BJ (cell line): ENCODE data around the gene EPS15. TPM values are rescaled to one million over a fixed set of nuclear protein-coding genes. Genes with fewer than 3 reads are reported as not detected.

Experiments used
- CTCF ChIA-PET: fragments of 350-600 bp; formaldehyde crosslinking; extraction: SDS; loops from one replicate; lab custom pipeline; 2021; ENCODE audit warnings: antibody characterized with exemption, inconsistent platforms; lab: Yijun Ruan, JAX
- POLR2A ChIA-PET: fragments of 300-600 bp; sonication (Branson Sonifier 250); formaldehyde crosslinking; extraction: SDS; loops from one replicate; lab custom pipeline; 2021; ENCODE audit warnings: antibody characterized with exemption; lab: Charles Lee
- DNase-seq: peaks from one replicate; pipeline ENCODE4 v3.0.0-alpha.2; 2011; ENCODE audit warnings: low read depth
- H3K27me3 ChIP-seq: 2 replicates; pipeline ENCODE4 v1.6.0; 2011; ENCODE audit warnings: low read length; ENCODE audit not compliant: control insufficient read depth, insufficient read depth
- H3K36me3 ChIP-seq: 2 replicates; pipeline ENCODE4 v1.5.1; 2011; ENCODE audit warnings: low read length; ENCODE audit not compliant: control insufficient read depth, insufficient read depth
- H3K4me3 ChIP-seq: 2 replicates; pipeline ENCODE4 v1.5.1; 2011; ENCODE audit warnings: low read depth, mild to moderate bottlenecking, control low read depth, low read length
- polyA plus RNA-seq: library from polyadenylated mRNA; depleted of rRNA; stranded (reverse); fragments of >200 nt; gene quantifications from 2 replicates; pipeline ENCODE4 v1.2.3, GENCODE V29; 2011
- TF ChIP-seq, protein P1 (sequence below): IDR thresholded peaks from 2 replicates; pipeline ENCODE4 v1.5.1; 2011; ENCODE audit warnings: low read depth, mild to moderate bottlenecking, control low read depth, inconsistent platforms, low read length, moderate library complexity; ENCODE audit not compliant: insufficient read depth

The EPS15 gene
- polyA plus RNA-seq, 1 experiment, result 18.7 TPM

DNA sequence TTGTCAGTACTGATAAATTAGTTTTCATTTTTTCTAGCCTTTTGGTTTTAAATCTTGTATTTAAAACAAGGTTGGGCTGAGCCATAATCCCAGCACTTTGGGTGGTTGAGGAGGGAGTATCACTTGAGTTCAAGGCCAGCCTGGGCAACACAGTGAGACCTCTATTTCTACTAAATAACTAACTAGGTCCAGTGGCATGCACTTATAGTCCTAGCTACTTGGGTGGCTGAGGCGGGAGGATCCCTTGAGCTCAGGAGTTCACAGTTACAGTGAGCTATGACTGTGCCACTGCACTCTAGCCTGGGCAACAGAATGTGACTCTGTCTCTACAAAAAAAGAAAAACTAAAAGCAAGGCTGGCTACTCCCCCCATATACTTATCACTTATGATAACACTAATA is 167.2 kb downstream of the EPS15 start:
- TF ChIP-seq, protein P1, sequence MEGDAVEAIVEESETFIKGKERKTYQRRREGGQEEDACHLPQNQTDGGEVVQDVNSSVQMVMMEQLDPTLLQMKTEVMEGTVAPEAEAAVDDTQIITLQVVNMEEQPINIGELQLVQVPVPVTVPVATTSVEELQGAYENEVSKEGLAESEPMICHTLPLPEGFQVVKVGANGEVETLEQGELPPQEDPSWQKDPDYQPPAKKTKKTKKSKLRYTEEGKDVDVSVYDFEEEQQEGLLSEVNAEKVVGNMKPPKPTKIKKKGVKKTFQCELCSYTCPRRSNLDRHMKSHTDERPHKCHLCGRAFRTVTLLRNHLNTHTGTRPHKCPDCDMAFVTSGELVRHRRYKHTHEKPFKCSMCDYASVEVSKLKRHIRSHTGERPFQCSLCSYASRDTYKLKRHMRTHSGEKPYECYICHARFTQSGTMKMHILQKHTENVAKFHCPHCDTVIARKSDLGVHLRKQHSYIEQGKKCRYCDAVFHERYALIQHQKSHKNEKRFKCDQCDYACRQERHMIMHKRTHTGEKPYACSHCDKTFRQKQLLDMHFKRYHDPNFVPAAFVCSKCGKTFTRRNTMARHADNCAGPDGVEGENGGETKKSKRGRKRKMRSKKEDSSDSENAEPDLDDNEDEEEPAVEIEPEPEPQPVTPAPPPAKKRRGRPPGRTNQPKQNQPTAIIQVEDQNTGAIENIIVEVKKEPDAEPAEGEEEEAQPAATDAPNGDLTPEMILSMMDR, result no peak
- ChIA-PET CTCF (no interaction called here), POLR2A (no interaction called here)
- Histone ChIP-seq H3K4me3 (no peak overlapping the region), H3K27me3 (no peaks in the 10 kb centered on the region), H3K36me3 (no peaks in the 10 kb centered on the region; the same call in none of the 2 replicates)
- DNase-seq, result no peak

DNA sequence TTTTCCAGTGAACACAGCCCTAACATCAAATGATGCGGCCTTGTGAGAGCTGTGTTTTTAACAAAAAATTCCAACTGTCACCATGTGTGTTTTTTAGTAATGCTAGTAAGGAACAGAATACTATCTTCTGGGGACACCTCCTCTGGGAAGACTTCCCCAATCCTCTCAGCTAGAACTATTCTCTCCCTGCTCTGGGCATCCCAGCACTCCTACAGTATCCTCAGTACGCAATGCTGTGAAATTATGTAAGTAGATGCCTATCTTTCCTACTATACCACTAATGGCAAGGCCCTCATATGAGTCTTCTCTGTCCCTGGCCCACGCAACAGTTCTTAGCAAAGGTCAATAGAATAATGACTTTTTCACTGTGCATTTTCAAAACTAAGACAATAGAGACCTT is 169.2 kb downstream of the EPS15 start:
- no peak for DNase-seq
- POLR2A ChIA-PET, result no interaction called here
- TF ChIP-seq, protein P1, result no peak

DNA sequence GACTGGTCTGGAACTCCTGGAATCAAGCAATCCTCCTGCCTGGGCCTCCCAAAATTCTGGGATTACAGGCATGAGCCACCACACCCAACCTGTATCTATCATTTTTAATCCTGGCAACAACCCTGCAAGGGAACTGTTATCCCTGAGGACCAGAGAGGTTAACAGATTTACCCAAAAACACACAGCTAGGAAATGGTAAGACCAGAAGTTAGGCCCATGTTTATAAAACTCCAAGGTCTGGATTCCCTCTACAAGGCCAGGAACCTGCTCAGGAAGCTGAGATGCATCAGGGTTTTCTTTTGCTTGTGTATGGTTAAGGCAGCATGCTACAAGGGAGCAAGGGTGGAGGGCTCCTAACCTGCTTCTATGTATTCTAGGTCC is 170.9 kb downstream of the EPS15 start:
- Histone ChIP-seq H3K27me3 (peaks cover 21% of the 10 kb centered on the region), H3K36me3 (no peaks in the 10 kb centered on the region), H3K4me3 (no peak overlapping the region)
- no peak for DNase-seq
- CTCF ChIA-PET, result interaction anchor here (0.6 kb wide), 1 partner anchor 178 kb away, joined by 3 read pairs; no protein-coding TSS in a partner anchor
- POLR2A ChIA-PET, result no interaction called here
- TF ChIP-seq, protein P1, result no peak

More for the DNA sequence above, 169.2 kb downstream of the EPS15 start:
- Histone ChIP-seq H3K27me3 (peaks cover 10% of the 10 kb centered on the region), H3K36me3 (no peaks in the 10 kb centered on the region), H3K4me3 (no peak overlapping the region)
- CTCF ChIA-PET, result interaction anchor here (1.0 to 1.2 kb wide), 2 partner anchors 9 to 13 kb away, joined by 4 read pairs; no protein-coding TSS in a partner anchor

DNA sequence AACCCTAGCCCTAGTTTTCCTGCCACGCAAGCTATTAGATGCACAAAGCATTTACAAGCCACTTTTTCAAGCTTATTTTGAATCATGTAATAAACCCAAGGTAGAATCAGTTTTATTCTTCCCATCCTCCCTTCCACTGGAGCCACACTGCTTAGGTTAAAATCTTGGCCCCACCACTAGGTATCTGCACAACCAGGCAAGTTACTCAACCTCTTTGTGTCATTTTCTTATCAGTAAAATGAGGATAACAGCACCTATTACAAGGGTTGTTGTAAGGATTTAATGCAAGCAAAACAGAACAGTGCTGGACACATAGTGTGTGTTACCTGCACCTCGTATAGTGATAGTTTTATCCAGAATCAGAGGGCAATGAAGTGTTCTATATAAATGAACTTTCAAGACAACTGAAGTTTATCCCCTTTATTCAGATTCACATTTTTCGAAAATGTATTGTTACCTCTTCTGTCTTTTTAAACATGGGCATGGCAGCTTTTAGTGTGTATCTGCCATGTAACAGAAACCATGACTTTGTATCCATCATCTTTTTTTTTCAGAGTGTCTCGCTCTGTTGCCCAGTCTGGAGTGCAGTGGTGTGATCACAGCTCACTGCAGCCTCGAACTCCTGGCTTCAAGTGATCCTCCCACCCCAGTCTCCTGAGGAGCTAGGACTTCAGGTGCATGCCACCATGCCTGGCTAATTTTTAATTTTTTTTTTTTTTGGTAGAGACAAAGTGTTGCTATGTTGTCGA is 171.5 kb downstream of the EPS15 start:
- peaks cover 24% of the 10 kb centered on the region for H3K27me3 ChIP-seq
- TF ChIP-seq, protein P1, result no peak
- H3K4me3 ChIP-seq, result no peak overlapping the region
- DNase-seq, result no peak
- H3K36me3 ChIP-seq, result no peaks in the 10 kb centered on the region
- POLR2A ChIA-PET, result no interaction called here
- CTCF ChIA-PET, result interaction anchor here (0.7 to 1.4 kb wide), 4 partner anchors 9 to 51 kb away, joined by 3 to 6 read pairs (median 3); no protein-coding TSS in a partner anchor

DNA sequence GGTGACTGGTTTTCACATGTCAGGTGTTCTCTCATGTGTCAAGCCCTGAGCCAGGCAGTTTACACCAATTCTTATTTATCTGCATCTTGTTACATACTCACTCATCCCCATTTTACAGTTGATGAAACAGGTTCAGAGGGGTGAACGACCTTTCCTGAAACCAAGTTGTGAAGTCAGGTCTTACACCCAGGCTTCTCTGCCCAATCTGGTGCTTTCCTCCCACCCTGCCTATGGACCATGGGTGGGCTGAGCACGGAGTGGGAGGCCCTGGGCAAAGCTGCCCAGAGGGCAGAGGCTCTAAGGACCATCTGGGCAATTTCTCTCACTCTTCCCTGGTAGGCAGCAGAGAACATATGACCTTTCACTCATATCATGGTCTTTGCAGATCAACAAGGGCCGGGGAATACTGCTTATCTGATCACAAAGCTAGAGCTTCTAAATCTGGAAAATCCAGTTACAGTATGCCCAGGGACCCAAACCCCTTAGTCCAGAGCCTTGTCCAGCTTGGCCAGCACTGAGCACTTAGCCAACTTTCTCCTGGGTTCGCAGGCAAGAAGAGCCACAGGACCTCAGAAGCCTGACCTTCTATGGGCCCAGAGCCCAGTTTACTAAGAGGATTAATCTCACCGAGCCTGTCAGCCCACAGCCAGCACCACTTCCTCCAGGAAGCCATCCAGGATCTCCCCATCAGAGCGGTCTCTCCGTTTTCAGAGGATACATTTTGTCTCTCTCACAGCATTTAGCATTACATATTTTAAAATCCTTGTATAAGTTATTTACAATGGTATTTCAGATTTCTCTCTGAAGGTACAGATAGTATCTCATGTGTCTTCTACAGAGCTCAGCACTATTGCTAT is 172.8 kb downstream of the EPS15 start:
- no peak for DNase-seq
- Histone ChIP-seq H3K27me3 (peaks cover 27% of the 10 kb centered on the region), H3K4me3 (no peak overlapping the region), H3K36me3 (no peaks in the 10 kb centered on the region)
- CTCF ChIA-PET, result interaction anchor here (0.7 to 1.6 kb wide), 5 partner anchors 10 to 49 kb away, joined by 3 to 6 read pairs (median 3); no protein-coding TSS in a partner anchor
- TF ChIP-seq, protein P1, result no peak
- POLR2A ChIA-PET, result no interaction called here
